Activated naive CD8-positive, alpha-beta T cell treated with anti-CD3 and anti-CD28 coated beads for 36 hours (primary cell): ENCODE data around the gene SRMS. TPM values are rescaled to one million over a fixed set of nuclear protein-coding genes. Genes with fewer than 3 reads are reported as not detected.
"Not testable (repeated sequence)": the region's sequence is repeated elsewhere in the genome, so short reads cannot be mapped to it uniquely, and the experiment has no call there.

ENCODE experiments used
- DNase-seq: peaks from one replicate; pipeline ENCODE4 v3.0.0; 2021
- H3K27ac Mint-ChIP-seq: one replicate; pipeline ENCODE4 v1.8.0; 2022; ENCODE audit warnings: mild to moderate bottlenecking, moderate library complexity, mixed read lengths
- H3K27me3 Mint-ChIP-seq: one replicate; pipeline ENCODE4 v1.8.0; 2022; ENCODE audit warnings: mild to moderate bottlenecking, mixed read lengths
- H3K36me3 Mint-ChIP-seq: one replicate; pipeline ENCODE4 v1.8.0; 2021; ENCODE audit warnings: mild to moderate bottlenecking, mixed read lengths
- H3K4me1 Mint-ChIP-seq: one replicate; pipeline ENCODE4 v1.8.0; 2021; ENCODE audit warnings: mixed read lengths
- H3K4me3 Mint-ChIP-seq: one replicate; pipeline ENCODE4 v1.8.0; 2022; ENCODE audit warnings: mild to moderate bottlenecking, moderate library complexity, mixed read lengths
- H3K9me3 Mint-ChIP-seq: one replicate; pipeline ENCODE4 v1.8.0; 2022; ENCODE audit warnings: mixed read lengths
- total RNA-seq, 2 experiments: library from RNA; stranded (reverse); gene quantifications; one replicate each; pipeline ENCODE4 v1.2.3, GENCODE V29; 2021

The SRMS gene
- total RNA-seq, 2 experiments from 2014 or later = not detected

- Mint-ChIP-seq H3K9me3 (no peaks in the 10 kb centered on the region), H3K27ac (no peak overlapping the region), H3K4me3 (no peak overlapping the region), H3K4me1 (peaks cover 16% of the 10 kb centered on the region), H3K36me3 (no peaks in the 10 kb centered on the region), H3K27me3 (no peaks in the 10 kb centered on the region)
- no peak for DNase-seq
Measured at GRCh38 chr20:63572071-63572787, 24.7 kb upstream of the SRMS start.

DNA sequence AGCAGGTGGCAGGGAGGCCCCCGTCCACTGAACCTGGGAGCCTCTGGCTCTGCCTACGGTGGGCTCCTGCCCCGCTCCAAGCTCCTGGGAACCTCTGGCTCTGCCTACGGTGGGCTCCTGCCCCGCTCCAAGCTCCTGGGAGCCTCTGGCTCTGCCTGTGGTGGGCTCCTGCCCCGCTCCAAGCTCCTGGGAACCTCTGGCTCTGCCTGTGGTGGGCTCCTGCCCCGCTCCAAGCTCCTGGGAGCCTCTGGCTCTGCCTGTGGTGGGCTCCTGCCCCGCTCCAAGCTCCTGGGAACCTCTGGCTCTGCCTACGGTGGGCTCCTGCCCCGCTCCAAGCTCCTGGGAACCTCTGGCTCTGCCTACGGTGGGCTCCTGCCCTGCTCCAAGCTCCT lies 23.5 kb upstream of the SRMS start:
- not testable (repeated sequence) for H3K4me3 Mint-ChIP-seq, H3K27me3 Mint-ChIP-seq, H3K9me3 Mint-ChIP-seq, H3K27ac Mint-ChIP-seq, H3K36me3 Mint-ChIP-seq, DNase-seq
- peaks cover 19% of the 10 kb centered on the region for H3K4me1 Mint-ChIP-seq

- no peak for DNase-seq
- Mint-ChIP-seq H3K36me3 (no peaks in the 10 kb centered on the region), H3K4me1 (peaks cover 19% of the 10 kb centered on the region), H3K27ac (no peak overlapping the region), H3K27me3 (no peaks in the 10 kb centered on the region), H3K9me3 (no peaks in the 10 kb centered on the region), H3K4me3 (no peak overlapping the region)
Measured at GRCh38 chr20:63570281-63571086, 22.9 kb upstream of the SRMS start.

DNA sequence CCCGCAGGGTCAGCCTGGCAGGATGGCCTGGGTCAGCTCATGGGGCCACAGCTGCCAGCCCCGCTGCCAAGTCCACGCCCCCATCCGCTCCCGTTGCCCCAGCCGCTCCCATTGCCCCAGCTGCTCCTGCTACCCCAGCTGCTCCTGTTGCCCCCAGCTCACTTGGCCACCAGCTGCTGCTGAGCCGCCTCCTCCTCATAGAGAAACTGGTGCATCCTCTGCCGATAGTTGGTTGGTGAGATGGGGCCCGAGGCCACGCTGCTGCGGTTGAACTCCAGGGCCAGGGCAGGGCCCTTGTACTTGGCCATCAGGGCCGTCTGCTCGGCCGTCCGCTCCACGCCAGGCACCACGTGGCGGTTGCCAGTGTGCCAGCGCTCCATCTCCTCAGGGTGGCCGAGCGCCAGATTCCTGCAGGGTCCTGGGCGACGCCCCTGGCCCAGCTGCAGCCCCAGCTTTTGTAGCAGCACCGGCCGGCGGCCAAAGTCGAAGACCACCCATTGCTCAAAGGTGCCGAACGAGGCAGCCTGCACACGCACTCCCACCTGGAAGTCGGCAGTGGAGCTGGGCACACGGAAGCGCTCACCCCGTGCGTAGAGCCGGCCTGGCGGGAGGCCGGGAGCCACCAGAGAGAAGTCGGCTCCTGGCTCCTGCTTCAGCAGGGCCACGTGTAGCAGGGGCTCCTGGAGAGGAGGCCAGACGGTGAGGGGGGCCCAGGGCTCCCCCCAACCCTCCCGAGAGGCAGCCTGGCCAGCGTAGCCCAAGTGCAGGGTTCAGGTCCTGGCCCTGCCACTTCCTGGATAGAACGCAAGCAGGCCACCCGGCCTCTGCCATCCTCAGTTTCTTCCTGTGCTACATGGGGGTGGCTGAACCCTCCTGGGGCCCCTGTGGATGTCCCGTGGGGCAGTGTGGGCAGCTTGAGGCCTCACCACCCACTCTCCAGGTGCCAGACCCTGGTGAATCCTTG lies 21.7 kb upstream of the SRMS start:
- DNase-seq = no peak
- no peaks in the 10 kb centered on the region for H3K27me3 Mint-ChIP-seq
- H3K4me3 Mint-ChIP-seq = no peak overlapping the region
- H3K4me1 Mint-ChIP-seq = peaks cover 19% of the 10 kb centered on the region
- no peak overlapping the region for H3K27ac Mint-ChIP-seq
- no peaks in the 10 kb centered on the region for H3K36me3 Mint-ChIP-seq
- H3K9me3 Mint-ChIP-seq = no peaks in the 10 kb centered on the region

DNA sequence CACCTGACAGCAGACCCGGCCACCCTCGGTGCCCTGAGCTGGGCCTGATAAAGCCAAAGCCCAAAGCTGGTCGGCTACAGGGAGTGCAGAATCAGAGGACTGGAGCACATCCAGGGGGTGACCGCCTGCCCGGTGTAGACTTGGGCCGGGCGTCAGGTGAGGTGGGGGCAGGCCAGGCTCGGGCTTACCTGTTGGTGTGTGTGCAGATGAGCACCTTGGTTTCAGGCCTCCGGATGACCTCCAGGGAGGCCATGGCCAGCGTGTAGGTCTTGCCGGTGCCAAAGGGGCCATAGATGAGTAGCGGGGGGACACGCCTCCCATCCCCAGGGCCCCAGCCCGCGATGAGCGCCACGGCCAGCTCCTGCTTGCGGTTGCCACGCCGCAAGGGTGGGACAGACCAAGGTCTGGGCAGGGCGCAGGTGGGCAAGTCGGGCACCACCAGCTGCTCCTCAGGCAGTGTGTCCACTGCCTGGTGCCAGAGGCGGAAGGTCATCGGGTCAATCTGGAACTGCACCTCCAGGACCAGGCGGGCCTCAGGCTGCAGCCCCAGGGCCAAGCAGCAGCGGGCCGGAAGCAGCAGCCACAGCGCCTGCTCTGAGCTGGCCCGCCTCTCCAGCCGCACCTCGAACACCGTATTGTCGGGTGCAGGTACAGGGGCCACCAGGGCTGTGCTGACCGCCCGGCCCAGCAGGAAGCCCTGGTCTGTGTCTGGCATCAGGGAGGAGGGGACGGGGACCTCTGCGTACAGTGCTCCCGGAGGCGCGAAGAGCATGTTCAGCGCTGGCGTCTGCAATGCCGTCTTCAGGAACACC lies 20.8 kb upstream of the SRMS start:
- Mint-ChIP-seq H3K4me1 (peaks cover 17% of the 10 kb centered on the region), H3K9me3 (no peaks in the 10 kb centered on the region), H3K27ac (peak overlapping the region; percentile 42), H3K4me3 (peak overlapping the region; percentile 59), H3K27me3 (no peaks in the 10 kb centered on the region), H3K36me3 (no peaks in the 10 kb centered on the region)
- DNase-seq = no peak

GRCh38 chr20:63567386-63568169 lies 20.0 kb upstream of the SRMS start:
- Mint-ChIP-seq H3K36me3 (no peaks in the 10 kb centered on the region), H3K4me1 (peaks cover 17% of the 10 kb centered on the region), H3K4me3 (peak overlapping the region; percentile 59), H3K27ac (peak overlapping the region; percentile 42), H3K27me3 (no peaks in the 10 kb centered on the region), H3K9me3 (no peaks in the 10 kb centered on the region)
- peak; percentile 67 for DNase-seq

GRCh38 chr20:63567136-63567385 lies 19.5 kb upstream of the SRMS start:
- Mint-ChIP-seq H3K9me3 (no peaks in the 10 kb centered on the region), H3K4me3 (no peak overlapping the region), H3K36me3 (no peaks in the 10 kb centered on the region), H3K27me3 (no peaks in the 10 kb centered on the region), H3K4me1 (peaks cover 17% of the 10 kb centered on the region), H3K27ac (no peak overlapping the region)
- no peak for DNase-seq

DNA sequence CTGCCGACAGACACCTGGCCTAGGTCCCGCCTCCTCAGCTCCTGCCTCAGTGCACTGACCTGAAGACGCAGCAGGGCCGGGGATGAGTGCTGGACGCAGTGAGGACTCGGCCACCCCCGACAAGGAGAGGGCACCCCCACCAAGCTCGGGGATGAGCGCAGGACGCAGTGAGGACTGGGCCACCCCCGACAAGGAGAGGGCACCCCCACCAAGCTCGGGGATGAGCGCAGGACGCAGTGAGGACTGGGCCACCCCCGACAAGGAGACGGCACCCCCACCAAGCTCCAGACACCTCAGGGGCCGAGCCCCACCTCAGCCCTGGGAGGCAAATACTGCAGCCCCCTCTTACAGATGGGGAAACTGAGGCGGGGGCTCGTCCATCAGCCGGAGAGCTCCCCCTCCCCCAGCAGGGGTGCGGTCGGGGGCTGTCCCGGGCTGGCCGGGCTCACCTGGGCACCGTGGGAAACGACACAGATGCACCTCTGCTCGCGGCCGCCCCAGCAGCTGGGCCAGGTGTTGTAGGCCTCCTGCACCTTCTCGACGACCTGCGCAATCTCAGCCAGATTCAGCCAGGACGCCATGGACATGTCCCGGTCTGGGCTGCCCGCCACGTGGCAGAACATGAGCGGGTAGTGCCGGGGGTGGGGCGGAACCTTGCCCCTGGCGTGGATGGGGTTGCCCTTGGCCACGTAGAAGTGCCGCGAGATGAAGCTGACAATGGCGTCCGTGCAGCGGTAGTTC lies 19.0 kb upstream of the SRMS start:
- Mint-ChIP-seq H3K4me1 (peaks cover 17% of the 10 kb centered on the region), H3K27ac (no peak overlapping the region), H3K27me3 (no peaks in the 10 kb centered on the region), H3K4me3 (no peak overlapping the region), H3K36me3 (no peaks in the 10 kb centered on the region), H3K9me3 (no peaks in the 10 kb centered on the region)
- DNase-seq = no peak

DNA sequence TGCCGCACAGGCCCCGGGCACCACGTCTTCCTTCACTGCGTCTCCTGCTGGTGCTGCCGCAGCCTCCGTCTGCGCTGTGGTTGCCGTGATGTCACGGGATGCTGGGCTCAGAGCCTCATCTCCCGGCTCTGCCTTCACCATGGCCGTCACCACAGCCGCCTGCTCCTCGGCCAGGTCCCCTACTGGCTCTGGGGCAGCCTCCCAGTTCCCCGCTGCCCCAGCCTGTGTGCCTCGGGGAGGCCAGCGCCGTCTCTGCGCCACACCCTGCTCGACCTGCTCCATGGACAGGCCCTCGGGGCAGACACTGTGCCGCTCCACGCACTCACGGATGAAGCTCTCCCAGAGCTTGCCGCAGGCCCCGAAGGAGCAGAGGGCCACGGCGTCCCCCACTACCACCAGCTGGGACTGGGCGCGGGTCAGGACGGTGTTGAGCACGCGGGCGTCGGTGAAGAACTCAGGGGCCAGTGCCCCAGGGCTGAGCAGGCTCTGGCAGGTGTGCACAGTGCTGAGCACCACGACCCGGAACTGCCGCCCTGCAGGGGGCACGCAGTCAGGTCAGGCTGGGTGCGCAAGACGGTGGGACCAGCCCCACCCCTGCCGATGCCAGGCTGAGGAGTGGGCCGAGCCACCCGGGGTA lies 18.3 kb upstream of the SRMS start:
- Mint-ChIP-seq H3K4me3 (no peak overlapping the region), H3K27ac (no peak overlapping the region), H3K27me3 (no peaks in the 10 kb centered on the region), H3K9me3 (no peaks in the 10 kb centered on the region), H3K4me1 (peaks cover 17% of the 10 kb centered on the region), H3K36me3 (no peaks in the 10 kb centered on the region)
- no peak for DNase-seq

GRCh38 chr20:63565021-63565698 lies 17.6 kb upstream of the SRMS start:
- no peaks in the 10 kb centered on the region for H3K27me3 Mint-ChIP-seq
- no peak overlapping the region for H3K27ac Mint-ChIP-seq

GRCh38 chr20:63564036-63564810 lies 16.7 kb upstream of the SRMS start:
- no peaks in the 10 kb centered on the region for H3K27me3 Mint-ChIP-seq
- DNase-seq = no peak
- H3K36me3 Mint-ChIP-seq = no peaks in the 10 kb centered on the region
- no peaks in the 10 kb centered on the region for H3K9me3 Mint-ChIP-seq
- no peak overlapping the region for H3K4me3 Mint-ChIP-seq
- no peak overlapping the region for H3K27ac Mint-ChIP-seq
- peaks cover 16% of the 10 kb centered on the region for H3K4me1 Mint-ChIP-seq

More at GRCh38 chr20:63565021-63565698, 17.6 kb upstream of the SRMS start:
- H3K4me1 Mint-ChIP-seq = peaks cover 17% of the 10 kb centered on the region
- no peaks in the 10 kb centered on the region for H3K36me3 Mint-ChIP-seq
- H3K9me3 Mint-ChIP-seq = no peaks in the 10 kb centered on the region
- H3K4me3 Mint-ChIP-seq = no peak overlapping the region
- no peak for DNase-seq
